Uterus (tissue), 4 donors: ENCODE measurements around the gene SLC25A29. TPM values are rescaled to one million over a fixed set of nuclear protein-coding genes. Genes with fewer than 3 reads are reported as not detected.
"Not testable (repeated sequence)": the region's sequence is repeated elsewhere in the genome, so short reads cannot be mapped to it uniquely, and the experiment has no call there.

Experiments used
- DNase-seq, 2 donors: peaks; one replicate each; pipeline ENCODE4 v3.0.0-alpha.2; 2019 to 2020
- H3K27ac ChIP-seq, 2 donors: fragments of 200-600 bp; sonication (generic); 1 replicate in 1 of 2; 2 replicates in 1 of 2; pipeline ENCODE4 v1.5.1; 2016 to 2018
- H3K27me3 ChIP-seq, 2 donors: fragments of 200-600 bp; sonication (generic); one replicate each; pipeline ENCODE4 v1.5.1; 2018 to 2019; ENCODE audit warnings: control low read depth in 1 of 2
- H3K36me3 ChIP-seq, 2 donors: fragments of 200-600 bp; sonication (generic); one replicate each; pipeline ENCODE4 v1.5.1; 2019; ENCODE audit warnings: control low read depth in 1 of 2
- H3K4me1 ChIP-seq, 2 donors: fragments of 200-600 bp; sonication (generic); one replicate each; pipeline ENCODE4 v1.5.1; 2018 to 2019; ENCODE audit warnings: control low read depth in 1 of 2
- H3K4me3 ChIP-seq, 2 donors: fragments of 200-600 bp; sonication (generic); 1 replicate in 1 of 2; 2 replicates in 1 of 2; pipeline ENCODE4 v1.5.1; 2018 to 2019; ENCODE audit warnings: mild to moderate bottlenecking in 1 of 2
- H3K9me3 ChIP-seq, 2 donors: fragments of 200-600 bp; sonication (generic); one replicate each; pipeline ENCODE4 v1.5.1; 2019; ENCODE audit warnings: control low read depth in 1 of 2
- POLR2A ChIP-seq, 2 donors: fragments of 450-650 bp; IDR thresholded peaks; one replicate each; pipeline ENCODE4 v1.6.1; 2016; ENCODE audit warnings: antibody characterized with exemption in 2 of 2, mild to moderate bottlenecking in 1 of 2, moderate library complexity in 1 of 2
- intact Hi-C: fragments of 100-400 bp; cut with DNase I; formaldehyde crosslinking; loops from one replicate; pipeline ENCODE4 v1.15.1; 2023; ENCODE audit warnings: low total_unique reads
- total RNA-seq, 4 donors: library from RNA; depleted of rRNA in 3 of 4; stranded (reverse); fragments of >200 nt in 3 of 4; gene quantifications; one replicate each; pipeline versions ENCODE4 v1.1.0 to v1.2.4, GENCODE V29; 2014 to 2023
- TF ChIP-seq, protein P1 (sequence below), 4 experiments: fragments of 200-600 bp in 2 of 4; fragments of 450-650 bp in 2 of 4; sonication (generic) in 2 of 4; IDR thresholded peaks; one replicate each; pipeline ENCODE4 v1.5.1; 2016 to 2019; ENCODE audit warnings: antibody characterized with exemption in 4 of 4, mild to moderate bottlenecking in 2 of 4, moderate library complexity in 1 of 4
- donor health status: DM: yes; HTN: yes; CAD: no.

Gene SLC25A29
- total RNA-seq, 4 donors from 2014 or later: 16.2 to 850 (median 60.1) TPM

DNA sequence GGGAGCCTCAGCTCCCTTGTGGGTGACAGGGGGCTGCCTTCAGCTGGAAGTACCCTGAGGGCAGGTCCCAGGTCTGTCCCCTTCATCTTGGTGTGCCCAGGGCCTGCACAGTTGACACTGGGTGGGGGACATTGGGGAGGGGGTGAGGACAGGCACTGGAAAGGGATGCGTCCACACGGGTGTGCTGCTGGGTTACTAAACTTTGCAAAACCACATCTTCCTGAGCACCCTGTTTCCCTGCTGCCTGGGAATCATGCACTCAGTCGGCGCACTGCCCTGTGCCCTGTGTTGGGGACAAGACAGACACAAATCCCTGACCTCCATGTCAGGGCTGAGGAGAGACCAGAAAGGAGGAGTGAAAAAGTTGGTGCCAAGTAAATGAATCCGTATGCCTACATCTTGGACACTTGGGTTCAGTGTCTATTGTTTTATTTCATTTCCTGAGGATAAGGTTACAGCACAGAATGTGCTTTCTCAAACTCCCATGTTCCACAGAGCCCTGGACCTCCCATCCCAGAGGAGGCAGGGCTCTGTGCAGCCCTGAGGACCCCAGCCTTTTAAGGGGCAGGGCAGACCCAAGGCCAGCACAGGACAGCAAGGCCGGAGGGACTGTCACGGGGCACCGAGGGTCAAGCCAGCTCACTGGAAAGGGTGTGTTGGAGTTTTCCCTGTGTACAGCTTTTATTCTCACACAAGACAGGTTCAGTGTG is 2.9 kb upstream of the SLC25A29 start:
- H3K4me3 ChIP-seq: no peak overlapping the region
- H3K27me3 ChIP-seq: no peaks in the 10 kb centered on the region
- no peaks in the 10 kb centered on the region for H3K9me3 ChIP-seq
- TF ChIP-seq, protein P1, sequence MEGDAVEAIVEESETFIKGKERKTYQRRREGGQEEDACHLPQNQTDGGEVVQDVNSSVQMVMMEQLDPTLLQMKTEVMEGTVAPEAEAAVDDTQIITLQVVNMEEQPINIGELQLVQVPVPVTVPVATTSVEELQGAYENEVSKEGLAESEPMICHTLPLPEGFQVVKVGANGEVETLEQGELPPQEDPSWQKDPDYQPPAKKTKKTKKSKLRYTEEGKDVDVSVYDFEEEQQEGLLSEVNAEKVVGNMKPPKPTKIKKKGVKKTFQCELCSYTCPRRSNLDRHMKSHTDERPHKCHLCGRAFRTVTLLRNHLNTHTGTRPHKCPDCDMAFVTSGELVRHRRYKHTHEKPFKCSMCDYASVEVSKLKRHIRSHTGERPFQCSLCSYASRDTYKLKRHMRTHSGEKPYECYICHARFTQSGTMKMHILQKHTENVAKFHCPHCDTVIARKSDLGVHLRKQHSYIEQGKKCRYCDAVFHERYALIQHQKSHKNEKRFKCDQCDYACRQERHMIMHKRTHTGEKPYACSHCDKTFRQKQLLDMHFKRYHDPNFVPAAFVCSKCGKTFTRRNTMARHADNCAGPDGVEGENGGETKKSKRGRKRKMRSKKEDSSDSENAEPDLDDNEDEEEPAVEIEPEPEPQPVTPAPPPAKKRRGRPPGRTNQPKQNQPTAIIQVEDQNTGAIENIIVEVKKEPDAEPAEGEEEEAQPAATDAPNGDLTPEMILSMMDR (IDR thresholded peaks at IDR 0.05): no peak
- peak; percentile 6 to 22 for TF ChIP-seq POLR2A (IDR thresholded peaks at IDR 0.05)
- intact Hi-C loops: no loop called here
- H3K27ac ChIP-seq: peak overlapping the region; percentile 39 to 79
- H3K36me3 ChIP-seq: no peaks in the 10 kb centered on the region
- DNase-seq: no peak
- peaks cover 0 to 17% of the 10 kb centered on the region in 2 donors for H3K4me1 ChIP-seq

DNA sequence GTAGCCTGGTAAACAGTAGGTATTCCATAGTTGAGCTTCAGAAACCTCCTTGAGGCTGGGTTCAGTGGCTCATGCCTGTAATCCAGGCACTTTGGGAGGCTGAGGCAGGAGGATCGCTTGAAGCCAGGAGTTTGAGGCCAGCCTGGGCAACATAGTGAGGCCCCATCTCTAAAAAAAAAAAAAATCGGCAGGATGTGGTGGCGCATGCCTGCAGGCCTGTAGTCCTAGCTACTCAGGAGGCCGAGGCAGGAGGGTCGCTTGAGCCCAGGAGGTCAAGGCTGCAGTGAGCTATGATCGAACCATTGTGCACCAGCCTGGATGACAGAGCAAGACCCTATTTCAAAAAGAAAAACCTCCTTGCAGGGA is 2.2 kb upstream of the SLC25A29 start:
- H3K4me1 ChIP-seq: peaks cover 0 to 18% of the 10 kb centered on the region in 2 donors
- H3K9me3 ChIP-seq, H3K27me3 ChIP-seq, H3K36me3 ChIP-seq, H3K4me3 ChIP-seq, DNase-seq, intact Hi-C loops: not testable (repeated sequence)
- H3K27ac ChIP-seq: peak overlapping the region in 1 of 2 donors; percentile 79

DNA sequence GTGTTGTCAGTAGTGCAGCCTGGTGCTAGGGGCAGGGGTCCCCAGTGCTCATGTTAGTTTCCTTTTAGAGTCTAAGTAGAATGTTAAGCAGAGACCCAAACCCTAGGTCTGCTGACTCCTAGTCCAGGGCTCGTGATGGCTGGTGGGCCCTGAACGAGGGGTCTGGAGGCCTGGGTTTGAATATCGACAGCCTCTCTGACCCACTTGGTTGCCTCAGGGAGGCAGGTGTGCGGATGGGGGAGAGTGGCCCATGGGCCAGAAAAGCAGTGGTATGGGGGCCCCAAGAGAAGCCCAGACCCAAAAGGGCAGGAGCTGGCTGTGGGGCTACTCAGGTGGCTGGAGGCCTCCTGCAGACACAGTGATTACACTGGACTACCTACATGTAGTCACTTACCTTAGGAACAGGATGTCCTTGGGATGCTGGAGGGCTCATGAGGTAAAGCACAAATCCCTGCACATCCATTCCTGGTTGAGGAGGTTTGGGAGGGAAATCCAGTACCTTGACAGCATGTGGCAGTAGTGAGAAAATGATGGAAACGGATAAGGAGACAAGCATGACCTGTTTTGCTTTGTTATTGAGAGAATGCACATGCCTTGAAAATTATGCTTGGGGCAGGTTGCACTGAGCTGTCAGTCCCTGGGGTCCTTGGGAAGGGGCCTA is 1.7 kb upstream of the SLC25A29 start:
- Histone ChIP-seq H3K27me3 (no peaks in the 10 kb centered on the region), H3K4me3 (peak overlapping the region; percentile 58 to 75), H3K9me3 (no peaks in the 10 kb centered on the region), H3K4me1 (peaks cover 0 to 23% of the 10 kb centered on the region in 2 donors), H3K36me3 (no peaks in the 10 kb centered on the region), H3K27ac (peak overlapping the region; percentile 79 to 90)
- no peak for DNase-seq
- intact Hi-C loops: no loop called here
- TF ChIP-seq, protein P1 (IDR thresholded peaks at IDR 0.05): no peak
- TF ChIP-seq POLR2A (IDR thresholded peaks at IDR 0.05): no peak

DNA sequence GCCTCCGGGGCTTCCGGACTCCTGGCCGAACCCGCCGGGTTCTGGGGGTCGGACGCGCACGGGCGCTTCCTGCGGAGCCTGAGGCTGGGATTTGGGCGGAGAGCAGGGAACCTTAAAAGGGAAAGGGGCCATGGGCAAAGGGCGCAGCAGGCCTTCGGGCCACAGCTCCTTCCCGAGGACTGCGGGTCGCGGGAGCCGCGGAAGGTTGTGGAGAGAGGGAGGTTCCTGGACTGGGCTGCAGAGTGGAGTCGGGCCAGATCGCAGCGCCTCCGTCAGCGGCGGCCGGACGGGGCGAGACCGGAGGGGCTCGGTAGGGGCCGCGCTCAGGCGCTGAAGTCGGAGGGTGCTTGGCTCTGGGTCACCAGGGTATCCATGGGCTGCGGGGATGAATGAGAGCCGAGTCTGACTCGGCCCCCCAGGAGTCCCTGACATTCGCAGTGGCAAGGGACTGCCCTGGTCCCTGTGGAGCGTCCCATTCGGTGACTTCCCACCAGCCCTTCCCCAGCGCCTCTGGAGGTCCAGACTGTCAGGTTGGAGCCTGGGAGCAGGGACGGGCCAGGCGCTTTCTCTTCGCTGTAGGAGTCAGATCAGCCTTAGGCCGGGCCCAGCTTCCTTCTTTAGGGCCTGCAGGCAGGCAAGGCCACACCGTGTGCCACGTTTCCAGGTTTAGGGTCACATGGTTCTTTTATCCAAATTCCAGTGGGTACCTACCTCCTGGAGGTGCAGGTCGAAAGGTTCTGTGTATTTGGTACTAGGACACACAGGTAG is 938 bp upstream of the SLC25A29 start:
- TF ChIP-seq, protein P1 (IDR thresholded peaks at IDR 0.05): no peak
- no peak for TF ChIP-seq POLR2A (IDR thresholded peaks at IDR 0.05)
- Histone ChIP-seq H3K9me3 (no peaks in the 10 kb centered on the region), H3K27ac (peak overlapping the region; percentile 79 to 90), H3K36me3 (no peaks in the 10 kb centered on the region), H3K4me1 (peaks cover 0 to 24% of the 10 kb centered on the region in 2 donors), H3K27me3 (no peaks in the 10 kb centered on the region), H3K4me3 (peak overlapping the region; percentile 58 to 75)
- intact Hi-C loops: no loop called here
- DNase-seq: no peak

DNA sequence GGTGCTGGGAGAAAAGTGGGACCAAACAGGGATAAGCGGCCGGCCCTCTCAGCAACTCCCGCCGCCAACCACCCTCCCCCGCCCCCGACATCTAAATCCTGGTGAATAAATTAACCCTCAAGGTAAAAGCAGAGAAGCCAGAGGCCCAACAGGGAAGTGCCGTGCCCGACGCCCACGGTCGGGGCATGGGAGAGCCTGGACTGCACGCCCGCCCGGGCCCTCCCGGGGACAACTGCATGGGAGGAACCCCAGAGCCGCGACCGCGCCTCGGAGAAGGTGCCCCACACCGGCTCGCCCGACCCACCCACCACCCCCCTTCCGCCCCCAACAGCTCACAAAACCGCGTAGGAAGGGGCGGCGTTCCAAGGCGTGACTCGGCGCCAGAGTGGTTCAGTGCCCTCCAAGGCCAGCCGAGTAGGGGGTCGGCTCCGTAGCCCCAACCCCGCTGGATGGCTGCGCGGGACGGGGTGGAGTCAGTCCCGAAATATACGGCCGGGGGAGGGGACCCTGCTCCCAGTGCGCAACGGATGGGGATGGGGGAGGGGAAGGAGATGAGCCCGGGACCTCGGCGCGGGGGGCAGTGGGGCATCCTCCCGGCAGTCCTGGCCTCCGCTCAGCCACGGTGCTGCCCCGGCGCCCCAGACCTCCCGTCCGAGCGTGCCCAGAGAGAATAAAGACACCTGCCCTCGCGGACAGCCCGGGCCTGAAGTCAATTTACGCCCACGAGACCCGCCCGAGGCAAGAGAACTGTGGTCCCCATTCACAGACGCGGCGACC is 732 bp downstream of the SLC25A29 start:
- intact Hi-C loops: no loop called here
- Histone ChIP-seq H3K27ac (peak overlapping the region; percentile 79 to 80), H3K4me3 (peak overlapping the region; percentile 69 to 75), H3K4me1 (peaks cover 0 to 24% of the 10 kb centered on the region in 2 donors), H3K36me3 (no peaks in the 10 kb centered on the region), H3K9me3 (no peaks in the 10 kb centered on the region), H3K27me3 (no peaks in the 10 kb centered on the region)
- peak; percentile 45 to 57 for DNase-seq
- TF ChIP-seq POLR2A (IDR thresholded peaks at IDR 0.05): no peak
- TF ChIP-seq, protein P1 (IDR thresholded peaks at IDR 0.05): no peak
